Measurements from ENCODE around the gene MATR3.
A peak's percentile ranks its signal among the peaks of the same experiment; 100 is the strongest.
"Not testable (repeated sequence)": the region's sequence is repeated elsewhere in the genome, so short reads cannot be mapped to it uniquely, and the experiment has no call there.

The MATR3 gene

GRCh38 chr5:139293507-139294373, at the start of gene MATR3:
Gene MATR3, plus strand, starts transcription at chr5:139293740. Its CDS starts 13,676 bp downstream, at chr5:139307416.
- DNase-seq (ENCODE audit: low read depth in 2 of 2), result peak; percentile 85 to 89

GRCh38 chr5:139245637-139246339, 47.8 kb upstream of the MATR3 start:
- no peak for DNase-seq (ENCODE audit: low read depth in 2 of 2)

- DNase-seq (ENCODE audit: low read depth in 2 of 2), result no peak
Measured at GRCh38 chr5:139246394-139246793, 47.1 kb upstream of the MATR3 start.

- DNase-seq (ENCODE audit: low read depth in 2 of 2), result no peak
Measured at GRCh38 chr5:139248826-139249453, 44.6 kb upstream of the MATR3 start.

- no peak for DNase-seq (ENCODE audit: low read depth in 2 of 2)
Measured at GRCh38 chr5:139251281-139251687, 42.3 kb upstream of the MATR3 start.

GRCh38 chr5:139251695-139252288, 41.7 kb upstream of the MATR3 start:
- DNase-seq (ENCODE audit: low read depth in 2 of 2), result no peak

GRCh38 chr5:139253115-139253514, 40.4 kb upstream of the MATR3 start:
- DNase-seq (ENCODE audit: low read depth in 2 of 2), result no peak

GRCh38 chr5:139256820-139257219, 36.7 kb upstream of the MATR3 start:
- no peak for DNase-seq (ENCODE audit: low read depth in 2 of 2)

GRCh38 chr5:139262059-139262741, 31.3 kb upstream of the MATR3 start:
- DNase-seq (ENCODE audit: low read depth in 2 of 2), result no peak

- peak in 1 of 2 donors; percentile 30 for DNase-seq (ENCODE audit: low read depth in 2 of 2)
Measured at GRCh38 chr5:139262742-139263445, 30.6 kb upstream of the MATR3 start.

- no peak for DNase-seq (ENCODE audit: low read depth in 2 of 2)
Measured at GRCh38 chr5:139263536-139263935, 30.0 kb upstream of the MATR3 start.

GRCh38 chr5:139263946-139264345, 29.6 kb upstream of the MATR3 start:
- DNase-seq (ENCODE audit: low read depth in 2 of 2), result no peak

GRCh38 chr5:139265001-139265400, 28.5 kb upstream of the MATR3 start:
- DNase-seq (ENCODE audit: low read depth in 2 of 2), result no peak

GRCh38 chr5:139266236-139266635, 27.3 kb upstream of the MATR3 start:
- DNase-seq (ENCODE audit: low read depth in 2 of 2), result no peak

GRCh38 chr5:139267481-139267880, 26.1 kb upstream of the MATR3 start:
- no peak for DNase-seq (ENCODE audit: low read depth in 2 of 2)

GRCh38 chr5:139268364-139269202, 25.0 kb upstream of the MATR3 start:
- DNase-seq (ENCODE audit: low read depth in 2 of 2), result no peak

- DNase-seq (ENCODE audit: low read depth in 2 of 2), result not testable (repeated sequence)
Measured at GRCh38 chr5:139270718-139271117, 22.8 kb upstream of the MATR3 start.

- DNase-seq (ENCODE audit: low read depth in 2 of 2), result no peak
Measured at GRCh38 chr5:139271201-139272027, 22.1 kb upstream of the MATR3 start.

Measured in stimulated activated CD8-positive, alpha-beta memory T cell treated with anti-CD3 and anti-CD28 coated beads, Interleukin-7, amount 100 ng/mL, for 1 hour (primary cell).